H1 (cell line): ENCODE results near the gene LARP6.
"Not testable (repeated sequence)": the region's sequence is repeated elsewhere in the genome, so short reads cannot be mapped to it uniquely, and the experiment has no call there.

Experiments used
- CREB1 ChIP-seq: IDR thresholded peaks from 2 replicates; pipeline ENCODE4 v1.6.1; 2012; ENCODE audit warnings: inconsistent platforms
- SRF ChIP-seq: IDR thresholded peaks from 2 replicates; pipeline ENCODE4 v1.6.1; 2011; ENCODE audit warnings: mild to moderate bottlenecking, low read depth, low read length, moderate library complexity
- TEAD4 ChIP-seq: IDR thresholded peaks from 2 replicates; pipeline ENCODE4 v1.6.1; 2012; ENCODE audit warnings: low read depth, low read length, inconsistent platforms, mixed read lengths
- YY1 ChIP-seq: IDR thresholded peaks from 2 replicates; pipeline ENCODE4 v1.6.1; 2011; ENCODE audit warnings: low read depth, mild to moderate bottlenecking, low read length
- TF ChIP-seq, protein P1 (sequence below), 3 experiments: IDR thresholded peaks; 1 replicate in 2 of 3; 2 replicates in 1 of 3; pipeline versions ENCODE4 v1.5.1 to v1.6.1; 2011; ENCODE audit warnings: low read length in 3 of 3, mild to moderate bottlenecking in 3 of 3, inconsistent platforms in 2 of 3, low read depth in 1 of 3, moderate library complexity in 1 of 3; ENCODE audit not compliant: insufficient read depth in 1 of 3; ENCODE audit errors: control extremely low read depth in 1 of 3

DNA sequence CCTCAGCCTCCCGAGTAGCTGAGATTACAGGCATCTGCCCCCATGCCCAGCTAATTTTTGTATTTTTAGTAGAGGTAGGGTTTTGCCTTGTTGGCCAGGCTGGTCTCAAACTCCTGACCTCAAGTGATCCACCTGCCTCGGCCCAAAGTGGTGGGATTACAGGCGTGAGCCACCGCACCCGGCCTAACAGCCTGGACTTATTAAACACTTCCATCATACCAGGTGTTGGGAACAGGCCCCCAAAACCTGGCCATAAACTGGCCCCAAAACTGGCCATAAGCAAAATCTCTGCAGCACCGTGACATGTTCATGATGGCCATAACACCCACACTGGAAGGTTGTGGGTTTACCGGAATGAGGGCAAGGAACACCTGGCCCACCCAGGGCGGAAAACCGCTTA, 49.6 kb downstream of the LARP6 start:
- TF ChIP-seq YY1, CREB1, SRF, TEAD4: not testable (repeated sequence)
- TF ChIP-seq, protein P1, sequence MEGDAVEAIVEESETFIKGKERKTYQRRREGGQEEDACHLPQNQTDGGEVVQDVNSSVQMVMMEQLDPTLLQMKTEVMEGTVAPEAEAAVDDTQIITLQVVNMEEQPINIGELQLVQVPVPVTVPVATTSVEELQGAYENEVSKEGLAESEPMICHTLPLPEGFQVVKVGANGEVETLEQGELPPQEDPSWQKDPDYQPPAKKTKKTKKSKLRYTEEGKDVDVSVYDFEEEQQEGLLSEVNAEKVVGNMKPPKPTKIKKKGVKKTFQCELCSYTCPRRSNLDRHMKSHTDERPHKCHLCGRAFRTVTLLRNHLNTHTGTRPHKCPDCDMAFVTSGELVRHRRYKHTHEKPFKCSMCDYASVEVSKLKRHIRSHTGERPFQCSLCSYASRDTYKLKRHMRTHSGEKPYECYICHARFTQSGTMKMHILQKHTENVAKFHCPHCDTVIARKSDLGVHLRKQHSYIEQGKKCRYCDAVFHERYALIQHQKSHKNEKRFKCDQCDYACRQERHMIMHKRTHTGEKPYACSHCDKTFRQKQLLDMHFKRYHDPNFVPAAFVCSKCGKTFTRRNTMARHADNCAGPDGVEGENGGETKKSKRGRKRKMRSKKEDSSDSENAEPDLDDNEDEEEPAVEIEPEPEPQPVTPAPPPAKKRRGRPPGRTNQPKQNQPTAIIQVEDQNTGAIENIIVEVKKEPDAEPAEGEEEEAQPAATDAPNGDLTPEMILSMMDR (IDR thresholded peaks at IDR 0.05; ENCODE audit: control extremely low read depth in 1 of 3, insufficient read depth in 1 of 3, low read depth in 1 of 3, low read length in 3 of 3): not testable (repeated sequence)
